ENCODE data around the gene KCNJ10. TPM values are rescaled to one million over a fixed set of nuclear protein-coding genes. Genes with fewer than 3 reads are reported as not detected.
"Not testable (repeated sequence)": the region's sequence is repeated elsewhere in the genome, so short reads cannot be mapped to it uniquely, and the experiment has no call there.

KCNJ10 gene
- total RNA-seq, 1 donor from 2014 or later = 0.16 TPM

DNA sequence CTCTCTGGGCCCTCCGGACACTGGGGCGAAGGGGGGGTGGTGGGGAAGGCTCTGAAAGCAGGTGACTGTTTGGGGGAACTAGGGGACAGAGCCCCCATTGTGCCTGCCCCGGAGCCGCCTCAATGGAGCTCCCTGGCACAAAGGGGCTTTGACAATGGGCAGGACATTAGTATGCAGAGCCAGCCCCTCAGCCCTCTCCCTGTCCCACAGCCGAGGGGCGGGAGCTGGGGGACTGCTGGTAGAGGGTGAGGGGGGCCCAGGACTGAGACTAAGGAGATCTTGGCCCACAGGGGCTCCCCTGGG lies 7.8 kb downstream of the KCNJ10 start:
- no peak for DNase-seq (ENCODE audit: low spot score)

DNA sequence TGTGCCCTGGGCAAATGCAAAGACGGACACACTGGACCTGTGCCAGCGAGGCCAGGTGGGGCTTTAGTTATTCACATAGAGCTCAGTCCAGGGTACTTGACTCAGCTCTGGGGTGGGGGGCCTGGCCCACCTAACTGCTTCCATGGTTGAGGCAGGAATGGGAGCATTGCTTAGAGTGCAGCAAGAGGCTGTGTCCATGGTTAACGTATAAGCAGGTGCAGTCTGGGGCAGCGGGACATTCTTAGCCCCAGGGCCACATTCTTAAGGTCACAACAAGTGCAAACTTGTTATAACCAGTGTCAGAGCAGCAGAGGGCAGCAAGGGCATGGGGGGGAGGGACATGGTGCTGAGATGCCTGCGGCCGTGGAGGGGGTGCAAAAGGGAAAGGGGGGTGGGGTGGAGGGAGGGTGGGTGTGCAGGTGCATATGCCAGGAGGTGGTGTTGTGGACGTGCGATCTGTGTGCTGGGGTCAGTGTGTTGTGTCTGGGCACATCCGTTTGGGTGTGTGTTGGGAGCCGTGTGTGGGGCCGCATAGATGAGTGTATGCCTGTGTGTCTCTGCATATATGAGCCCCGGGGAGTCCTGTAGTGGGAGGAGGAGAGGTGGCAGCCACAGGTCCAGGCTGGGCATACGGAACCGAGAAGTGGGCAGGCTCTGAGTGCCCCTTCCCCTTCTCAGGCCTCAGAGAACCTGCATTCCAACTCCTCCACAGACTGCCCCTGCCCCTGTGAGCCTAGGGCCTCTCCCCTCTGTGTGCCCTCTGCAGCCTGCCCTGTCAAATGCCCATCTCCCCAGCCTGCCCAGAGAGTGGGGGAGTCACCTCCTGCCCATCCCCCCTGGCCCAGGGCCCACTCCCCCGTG lies 8.4 kb downstream of the KCNJ10 start:
- DNase-seq (ENCODE audit: low spot score) = no peak

DNA sequence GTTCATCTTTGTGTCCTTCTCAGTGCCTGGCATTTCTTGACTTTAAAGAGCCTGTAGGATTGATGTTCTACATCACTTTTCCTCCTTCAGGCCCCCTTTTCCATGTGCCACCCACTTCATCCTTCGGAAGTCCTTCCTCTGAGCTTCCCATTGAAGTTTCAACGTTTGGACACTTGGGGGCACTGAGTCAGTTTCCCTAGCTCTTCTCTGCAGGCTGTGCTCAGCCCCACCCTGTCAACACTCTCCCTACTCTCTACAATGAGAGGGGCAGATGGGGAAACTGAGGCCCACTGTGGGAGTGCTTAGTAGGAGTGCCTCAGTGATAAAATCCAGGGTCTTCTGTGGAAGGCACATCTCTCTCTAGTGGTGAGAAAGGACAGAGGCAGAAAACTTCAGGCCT lies 11.9 kb downstream of the KCNJ10 start:
- no peak for DNase-seq (ENCODE audit: low spot score)

DNA sequence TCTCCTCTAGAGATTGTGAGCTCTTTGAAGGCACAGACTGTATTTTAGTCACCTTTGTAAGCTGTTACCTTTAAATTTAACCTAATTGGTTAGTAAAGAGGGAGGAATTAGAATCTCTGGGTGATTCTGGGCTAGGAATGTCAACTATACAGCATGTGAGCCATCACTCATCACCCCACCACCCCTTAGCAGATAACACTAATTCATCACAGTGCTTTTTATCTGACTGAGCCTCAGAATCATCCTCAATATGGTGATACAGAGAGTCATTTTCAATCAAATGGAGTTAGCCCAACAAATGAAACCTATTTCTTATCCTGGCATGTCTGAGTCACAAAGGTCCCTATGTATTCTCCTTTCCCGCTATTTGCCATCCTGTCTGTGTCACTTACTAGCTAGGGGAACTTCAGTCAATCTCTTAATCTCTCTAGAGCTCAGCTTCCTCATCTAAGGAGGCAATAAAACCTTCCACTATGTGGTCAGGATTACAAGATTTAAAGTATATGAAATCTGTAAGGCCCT lies 13.3 kb downstream of the KCNJ10 start:
- DNase-seq (ENCODE audit: low spot score) = no peak

DNA sequence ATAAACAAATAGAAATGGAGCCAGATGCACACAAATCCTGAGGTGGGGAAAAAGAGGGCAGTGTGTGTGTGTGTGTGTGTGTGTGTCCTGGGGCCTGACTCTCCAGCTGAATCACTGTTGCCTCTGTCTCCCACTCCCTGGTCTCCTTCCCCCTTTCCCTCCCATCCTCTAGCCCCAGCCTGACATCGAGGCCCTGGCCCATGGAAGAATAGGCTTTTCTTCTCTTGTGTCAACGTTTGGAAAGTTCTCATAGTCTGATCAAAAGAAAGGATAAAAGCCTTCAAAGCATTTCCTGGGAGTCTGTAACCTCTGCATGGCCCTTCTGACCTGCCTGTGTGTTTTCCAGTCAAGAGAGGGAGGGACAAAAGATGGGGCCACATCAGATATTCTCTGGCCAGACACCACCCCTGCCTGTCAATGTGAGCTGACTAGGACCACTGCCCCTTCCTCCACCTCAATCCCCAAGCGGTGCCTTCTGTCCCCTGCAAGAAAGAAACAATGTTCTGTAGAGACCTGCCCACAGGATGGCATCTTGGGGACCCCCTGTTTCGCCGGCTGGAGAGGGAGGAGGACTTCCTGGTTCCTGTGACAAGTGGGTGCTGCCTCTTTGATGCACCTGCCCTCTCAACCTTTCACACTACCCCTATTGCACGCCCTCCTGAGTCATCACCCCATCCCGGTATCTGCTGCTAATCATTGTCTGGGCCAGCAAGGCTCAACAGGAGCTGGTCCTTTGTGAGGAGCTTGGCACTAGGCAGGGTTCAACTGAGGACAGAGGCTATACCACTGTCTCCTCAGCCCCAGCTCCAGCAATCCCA lies 16.2 kb downstream of the KCNJ10 start:
- DNase-seq (ENCODE audit: low spot score) = no peak

DNA sequence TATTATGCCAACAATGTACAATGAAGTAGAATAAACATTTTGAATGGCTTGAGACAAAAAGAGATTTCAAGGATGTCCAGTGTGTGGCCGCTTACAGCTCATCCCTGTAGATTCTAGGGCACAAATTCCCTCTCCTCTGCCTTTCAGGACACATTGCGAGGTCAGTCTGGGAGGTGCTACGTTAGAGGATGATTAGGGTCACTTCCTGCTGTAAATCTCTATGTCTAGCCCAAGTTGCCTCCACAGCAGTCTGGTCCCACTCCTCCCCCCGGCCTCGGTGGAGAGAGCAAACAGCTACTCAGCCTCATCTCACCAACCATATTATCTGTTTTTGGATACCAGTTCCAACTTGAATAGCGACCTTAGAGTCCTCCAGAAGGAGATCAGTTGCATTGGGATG lies 17.0 kb downstream of the KCNJ10 start:
- DNase-seq (ENCODE audit: low spot score) = no peak

DNA sequence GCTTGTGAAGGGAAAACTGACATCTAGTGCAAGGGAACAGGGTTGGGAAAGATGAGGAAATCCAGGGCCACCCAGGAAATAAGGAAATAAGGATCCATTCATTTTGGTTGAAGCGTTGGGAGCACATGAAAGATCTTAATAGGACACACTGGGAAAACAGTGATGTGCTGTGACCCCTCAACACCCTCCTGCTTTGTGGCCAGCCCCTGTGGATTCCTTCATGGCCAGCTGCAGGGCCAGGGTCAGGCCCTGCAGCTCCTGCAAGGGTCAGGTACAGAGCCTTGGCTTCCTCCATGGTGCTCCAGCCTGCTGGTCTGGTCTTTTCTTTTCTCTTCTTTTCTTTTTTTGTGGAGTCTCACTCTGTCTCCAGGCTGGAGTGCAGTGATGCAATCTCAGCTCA lies 19.3 kb downstream of the KCNJ10 start:
- no peak for DNase-seq (ENCODE audit: low spot score)

DNA sequence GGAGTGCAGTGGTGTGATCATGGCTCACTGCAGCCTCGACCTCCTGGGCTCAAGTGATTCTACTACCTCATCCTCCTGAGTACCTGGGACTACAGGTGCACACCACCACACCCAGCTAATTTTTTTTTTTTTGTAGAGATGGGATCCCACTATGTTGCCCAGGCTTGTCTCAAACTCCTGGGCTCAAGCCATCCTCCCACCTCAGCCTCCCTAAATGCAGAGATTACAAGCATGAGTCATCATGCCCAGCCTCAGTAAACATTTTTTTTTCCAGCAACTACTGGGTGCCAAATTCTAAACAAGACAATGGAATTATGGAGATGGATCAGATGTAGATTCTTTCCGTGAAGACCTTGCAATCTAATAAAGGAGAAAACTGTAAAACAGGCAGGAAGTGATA lies 19.8 kb downstream of the KCNJ10 start:
- DNase-seq (ENCODE audit: low spot score) = not testable (repeated sequence)

DNA sequence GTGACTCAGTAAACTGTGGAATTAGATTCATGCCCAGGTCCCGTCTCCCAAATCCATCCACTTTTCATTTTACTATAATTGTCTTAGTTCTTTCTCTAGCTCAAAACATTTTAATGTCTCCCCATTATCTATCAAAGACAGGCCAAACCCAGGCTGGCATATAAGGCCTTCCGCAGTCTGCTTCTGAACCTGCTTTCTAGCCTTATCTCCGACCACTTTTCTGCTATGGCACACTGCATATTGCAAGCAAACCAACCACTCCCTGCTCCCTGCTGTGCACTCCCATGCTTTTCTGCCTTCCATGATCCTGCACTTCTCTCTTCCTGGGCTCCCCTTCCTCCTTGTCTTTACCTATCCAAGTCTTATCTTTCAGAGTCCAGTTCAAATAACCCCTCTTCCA lies 20.9 kb downstream of the KCNJ10 start:
- DNase-seq (ENCODE audit: low spot score) = no peak

DNA sequence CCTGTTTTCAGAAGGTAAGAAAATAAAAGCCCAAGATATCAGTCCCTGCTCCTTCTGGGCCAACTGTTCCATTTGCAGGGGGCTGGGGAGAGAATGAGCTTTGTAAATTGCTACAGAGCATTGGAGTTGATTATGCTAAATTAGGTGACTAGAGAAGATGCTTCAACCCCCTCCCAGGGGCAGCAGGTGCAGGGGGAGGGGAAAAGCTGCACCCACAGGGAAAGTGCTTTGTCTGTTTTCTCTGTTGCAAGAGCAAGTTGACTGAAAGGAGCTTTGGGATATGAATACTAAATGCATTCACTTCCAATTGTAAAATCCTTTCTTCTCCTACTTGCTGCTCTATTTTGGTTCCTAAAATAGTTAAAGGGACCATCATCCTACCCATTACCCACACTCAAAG lies 21.6 kb downstream of the KCNJ10 start:
- DNase-seq (ENCODE audit: low spot score) = no peak

DNA sequence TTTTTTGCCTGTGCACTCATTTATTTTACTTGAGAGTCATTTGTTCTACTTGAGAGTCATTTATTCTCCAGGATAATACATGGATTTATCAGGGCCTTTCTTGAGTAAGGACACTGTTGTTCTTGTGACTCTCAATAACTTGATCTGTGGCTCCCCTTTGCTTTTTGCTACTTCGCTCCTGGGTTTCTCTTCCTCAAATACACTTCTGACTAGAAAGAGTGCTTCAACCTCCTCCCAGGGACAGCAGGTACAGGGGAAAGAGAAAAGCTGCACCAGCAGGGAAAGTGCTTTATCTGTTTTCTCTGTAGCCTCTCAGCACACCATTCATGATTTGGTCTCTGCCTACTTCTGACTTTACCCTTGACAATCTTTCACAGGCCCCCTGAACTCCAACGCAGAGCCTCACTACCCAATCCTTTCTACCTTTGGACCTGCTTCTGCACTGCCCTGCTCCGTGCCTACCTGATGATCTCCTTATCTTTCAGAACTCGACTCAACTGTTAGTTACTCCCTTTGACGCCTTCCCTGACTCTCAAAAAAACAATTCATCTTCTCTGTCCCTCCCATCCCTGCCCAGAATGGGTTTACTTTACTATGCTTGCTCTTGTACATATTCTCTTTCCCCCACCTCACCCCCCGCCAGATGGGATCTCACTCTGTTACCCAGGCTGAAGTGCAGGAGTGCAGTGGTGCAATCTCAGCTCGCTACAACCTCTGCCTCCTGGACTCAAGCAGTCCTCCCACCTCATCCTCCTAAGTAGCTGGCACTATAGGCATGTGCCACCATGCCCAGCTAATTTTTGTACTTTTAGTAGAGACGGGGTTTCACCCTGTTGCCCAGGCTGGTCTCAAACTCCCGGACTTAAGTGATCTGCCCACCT lies 22.6 kb downstream of the KCNJ10 start:
- no peak for DNase-seq (ENCODE audit: low spot score)

DNA sequence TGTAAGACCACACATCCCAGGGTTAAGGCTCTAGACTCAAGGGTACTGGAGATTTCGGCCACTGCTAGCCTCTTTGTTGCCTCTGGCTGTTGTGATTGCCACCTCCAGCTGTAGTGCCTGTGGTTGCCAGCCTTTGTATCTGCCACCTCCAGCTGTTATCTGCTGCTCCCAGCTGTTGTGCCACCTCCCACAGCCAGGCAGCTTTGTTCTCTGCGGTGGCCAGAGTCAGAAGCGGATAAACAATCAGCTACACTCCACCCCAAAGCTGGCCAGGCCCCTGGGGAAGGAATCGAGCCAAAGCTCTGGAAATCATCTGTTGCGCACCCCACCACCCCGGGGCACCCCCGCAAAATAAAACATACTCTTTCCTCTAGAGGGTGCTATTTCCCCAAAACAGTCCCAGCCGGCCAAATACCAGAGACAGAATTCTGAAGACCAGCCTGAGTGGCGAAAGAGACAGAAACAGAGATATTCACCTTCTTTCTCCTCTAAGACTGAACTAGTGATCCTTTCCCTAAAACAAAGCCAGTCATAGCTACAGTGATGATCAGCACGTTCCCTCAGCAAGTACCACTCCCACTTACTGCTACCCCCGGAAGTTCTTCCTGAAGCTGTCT lies 23.4 kb downstream of the KCNJ10 start:
- no peak for DNase-seq (ENCODE audit: low spot score)

DNA sequence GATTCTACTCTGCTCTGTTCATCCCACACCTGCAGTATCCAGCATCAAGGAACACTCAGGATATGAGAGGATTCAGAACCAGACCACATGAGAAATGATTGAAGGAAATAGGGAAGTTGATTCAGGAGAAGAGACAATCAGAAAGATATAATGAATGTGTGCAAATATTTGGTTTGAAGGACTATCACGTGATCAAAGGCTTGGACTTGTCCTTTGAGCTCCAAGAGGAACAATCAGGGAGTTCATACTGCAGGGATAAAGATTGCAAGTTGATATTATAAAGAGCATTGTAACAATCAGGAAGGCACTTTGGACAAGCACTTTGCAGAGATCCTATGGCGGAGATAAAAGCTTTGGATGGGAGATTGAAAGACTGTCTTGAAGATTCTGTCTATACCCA lies 24.3 kb downstream of the KCNJ10 start:
- DNase-seq (ENCODE audit: low spot score) = no peak

DNA sequence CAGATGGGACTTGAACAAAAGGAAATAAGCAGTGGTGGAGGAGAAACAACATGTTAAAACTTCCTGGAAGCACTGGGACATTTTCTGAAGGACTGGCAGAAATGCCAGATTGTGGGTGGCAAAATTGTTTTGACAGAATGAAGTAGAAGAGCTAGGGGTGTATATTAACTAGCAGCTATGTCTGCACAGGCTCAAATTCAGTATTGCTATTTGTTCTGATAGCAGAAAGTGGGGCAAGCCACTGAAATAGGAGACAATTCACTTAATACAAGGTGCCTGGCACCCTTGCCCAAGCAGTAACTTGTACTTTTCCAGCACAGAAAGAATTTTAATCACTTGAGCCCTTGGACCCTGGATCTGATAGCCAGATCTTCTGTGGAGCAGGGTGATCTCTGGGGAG lies 26.4 kb downstream of the KCNJ10 start:
- no peak for DNase-seq (ENCODE audit: low spot score)

DNA sequence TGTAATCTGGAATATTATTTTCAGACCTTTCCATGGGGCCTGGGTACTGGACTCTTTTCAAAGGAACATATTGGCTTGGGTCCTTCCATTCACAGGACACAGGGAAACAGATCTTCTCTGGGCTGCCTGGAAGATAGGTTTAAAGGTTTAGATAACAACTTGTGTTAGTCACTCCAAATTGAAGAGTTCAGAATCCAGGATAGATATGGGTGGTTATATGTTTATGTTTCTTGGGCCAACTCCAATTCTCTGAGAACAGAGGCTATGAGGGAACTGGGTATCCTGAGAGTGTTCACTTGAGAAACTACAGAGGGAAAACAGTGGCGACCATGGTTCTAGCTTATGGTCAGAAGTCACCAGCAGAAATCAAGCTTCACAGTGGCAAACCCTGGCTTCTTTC lies 29.5 kb downstream of the KCNJ10 start:
- DNase-seq (ENCODE audit: low spot score) = no peak

DNA sequence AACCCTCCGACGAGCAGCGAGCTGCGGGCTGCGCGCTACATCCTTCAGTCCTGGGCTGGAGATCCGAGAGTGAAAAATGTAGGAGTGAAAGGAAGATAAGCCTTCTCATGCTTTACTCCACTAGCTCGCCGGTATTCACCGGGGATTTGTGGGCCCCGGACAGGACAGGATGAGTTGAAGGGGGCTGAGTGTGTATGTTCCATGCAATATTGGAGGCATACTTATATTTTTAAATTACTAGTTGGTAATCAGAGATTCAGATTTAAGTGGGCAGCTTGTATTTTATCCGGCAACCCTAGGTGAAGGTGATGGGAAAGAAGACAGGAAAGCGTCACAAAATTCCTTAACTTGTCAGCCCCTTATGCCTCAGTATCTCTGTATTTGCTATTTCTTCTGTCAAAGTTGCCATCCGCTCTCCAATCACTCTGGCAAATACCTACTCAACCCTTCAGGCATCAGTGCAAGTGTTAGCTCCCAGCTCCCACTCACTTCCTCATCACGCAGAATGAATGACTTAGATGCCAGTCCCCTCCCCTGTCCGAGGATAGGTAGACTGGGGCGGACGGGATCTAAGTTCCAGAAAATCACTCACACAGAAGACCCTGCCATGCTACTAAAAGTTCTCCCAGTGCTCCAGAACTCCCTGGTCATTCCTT lies 37.7 kb downstream of the KCNJ10 start:
- DNase-seq (ENCODE audit: low spot score) = no peak

DNA sequence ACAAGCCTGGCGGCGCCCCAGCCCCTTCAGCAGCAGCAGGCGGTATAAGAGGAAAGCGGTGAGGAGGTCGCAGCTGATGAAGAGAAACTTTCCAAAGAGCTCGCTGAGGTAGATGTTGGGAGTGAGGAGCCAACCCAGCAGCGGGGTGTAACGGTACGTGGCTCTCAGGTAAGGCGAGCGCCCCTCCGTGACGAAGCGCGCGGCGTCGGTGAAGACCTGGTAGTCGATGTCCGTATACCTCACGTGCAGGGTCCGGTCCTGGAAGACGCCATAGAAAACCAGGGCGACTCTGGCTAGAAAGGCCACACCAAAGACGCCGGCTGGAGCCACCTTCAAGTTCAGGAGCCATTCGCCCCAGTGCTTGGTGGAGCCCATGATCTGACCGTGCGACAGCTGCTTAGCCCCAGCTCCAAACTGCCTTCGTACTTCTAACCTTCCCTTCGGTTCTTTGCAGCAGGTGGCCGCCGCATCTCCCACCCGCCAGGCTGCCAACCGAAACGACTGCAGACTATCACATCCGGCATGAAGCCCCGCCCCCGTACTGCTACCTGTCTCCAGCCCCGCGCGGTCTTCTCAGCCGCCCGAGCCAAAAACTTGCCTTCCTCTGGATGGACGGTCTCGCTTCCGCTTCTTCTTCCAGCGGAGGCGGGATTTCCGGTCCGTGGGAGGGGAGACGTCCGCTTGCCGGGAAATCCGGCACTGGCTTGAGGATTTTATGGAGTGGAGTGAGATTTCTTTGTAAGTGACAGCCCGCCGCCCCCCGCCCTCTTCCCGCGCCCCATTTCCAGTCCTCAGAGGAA lies 38.4 kb downstream of the KCNJ10 start, which contains the start of gene PIGM:
Gene PIGM, minus strand, starts transcription at position 626 of the 800 bp plus-strand sequence. Its CDS starts 251 bp downstream, at position 375.
- peak; percentile 97 for DNase-seq (ENCODE audit: low spot score)

DNA sequence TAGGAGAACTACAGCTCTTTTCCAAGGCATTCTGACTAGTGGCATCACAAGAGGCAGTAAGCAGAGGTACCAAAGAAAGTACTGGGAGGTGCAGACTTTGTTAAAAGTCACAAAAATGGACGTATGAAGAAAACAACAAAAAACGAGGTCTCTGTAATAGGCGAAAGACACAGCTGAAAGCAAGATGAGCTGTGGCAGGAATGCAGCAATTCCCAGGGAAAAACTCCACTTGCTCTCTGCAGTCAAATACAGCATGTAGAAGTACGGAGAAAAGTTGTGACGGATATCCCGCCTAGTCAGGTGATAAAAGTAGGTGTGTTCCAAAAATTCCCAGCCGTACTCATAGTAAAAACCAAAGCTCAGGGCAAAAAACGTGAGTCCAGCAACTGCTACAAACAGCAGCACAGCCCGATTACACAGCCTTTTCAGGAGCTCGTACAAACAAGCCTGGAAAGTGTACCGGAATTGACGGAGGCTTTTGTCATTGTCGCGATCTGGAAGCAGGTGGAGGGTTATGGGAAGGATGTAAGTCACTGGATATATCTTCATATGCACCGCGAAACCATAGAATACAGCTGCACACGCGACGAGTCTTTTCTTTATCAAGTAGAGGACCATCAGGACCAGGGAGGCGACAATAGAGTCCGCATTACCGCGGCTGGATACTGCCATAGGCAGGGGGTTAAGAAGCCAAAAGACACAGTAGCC lies 39.1 kb downstream of the KCNJ10 start:
- no peak for DNase-seq (ENCODE audit: low spot score)

DNA sequence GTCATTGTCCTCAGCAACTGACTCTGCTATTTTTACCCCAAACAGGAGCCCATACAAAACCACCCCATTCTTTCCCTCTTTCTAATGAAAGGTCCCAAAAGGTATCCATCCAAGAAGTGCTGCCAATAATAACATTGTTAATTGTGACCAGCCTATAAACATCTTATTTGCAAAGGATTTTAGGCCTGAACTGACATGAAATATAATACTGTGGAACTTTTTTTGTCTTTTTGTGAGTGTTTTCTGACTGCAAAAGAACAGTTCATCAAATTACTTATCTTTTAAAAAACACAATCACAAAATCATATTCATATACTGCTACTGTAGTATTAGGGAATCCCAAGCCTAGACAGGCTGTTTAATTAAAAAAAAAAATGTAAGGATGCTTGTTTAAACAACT lies 41.5 kb downstream of the KCNJ10 start:
- no peak for DNase-seq (ENCODE audit: low spot score)

Measured in mesenteric fat pad (tissue), 1 donor.